ENCODE measurements around the gene DLG1. TPM values are rescaled to one million over a fixed set of nuclear protein-coding genes. Genes with fewer than 3 reads are reported as not detected.
"Not testable (repeated sequence)": the region's sequence is repeated elsewhere in the genome, so short reads cannot be mapped to it uniquely, and the experiment has no call there.

DLG1 gene
- polyA plus RNA-seq, 4 donors: 77.6 to 89.6 (median 84.2) TPM

DNA sequence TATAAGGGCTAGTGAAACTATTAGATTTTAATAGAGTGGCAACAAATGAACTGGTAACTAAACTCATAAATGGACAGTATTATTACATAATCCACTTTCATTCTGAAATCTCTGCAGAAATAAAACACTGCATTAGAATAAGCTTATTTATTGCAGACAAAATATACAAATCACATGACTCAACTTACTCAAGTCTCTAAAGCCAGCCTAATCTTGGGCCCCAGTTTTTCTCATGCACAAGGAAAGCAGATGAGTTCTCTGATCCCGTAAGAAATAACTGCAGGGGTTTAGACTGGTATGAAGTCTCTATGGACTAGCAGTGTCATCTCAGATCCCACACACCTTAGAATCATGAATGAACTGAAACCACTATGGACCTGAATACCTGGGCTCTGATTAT is 5.8 kb downstream of the DLG1 start:
- no peak for DNase-seq (ENCODE audit: low read depth in 4 of 4, low spot score in 2 of 4)

DNA sequence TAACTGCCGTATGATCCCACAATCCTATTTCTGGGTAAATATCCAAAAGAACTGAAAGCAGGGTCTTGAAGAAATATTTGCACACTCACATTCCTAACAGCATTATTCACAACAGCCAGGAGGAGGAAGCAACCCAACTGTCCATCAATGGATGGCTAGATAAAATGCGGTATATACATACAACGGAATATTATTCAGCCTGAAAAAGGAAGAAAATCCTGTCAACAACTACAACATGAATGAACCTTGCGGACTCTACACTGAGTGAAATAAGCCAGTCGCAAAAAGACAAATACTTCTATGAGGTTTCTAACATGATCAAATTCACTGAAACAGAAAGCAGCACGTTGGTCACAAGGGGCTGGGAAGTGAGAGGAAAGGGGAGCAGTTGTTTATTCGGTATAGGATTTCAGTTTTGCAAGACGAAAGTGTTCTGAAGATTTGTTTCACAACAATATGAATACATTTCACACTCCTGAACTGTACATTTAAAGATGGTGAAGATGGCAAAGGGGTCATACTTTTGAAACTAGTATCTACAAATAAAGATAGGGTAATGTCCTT is 6.2 kb downstream of the DLG1 start:
- DNase-seq (ENCODE audit: low read depth in 4 of 4, low spot score in 2 of 4): no peak

DNA sequence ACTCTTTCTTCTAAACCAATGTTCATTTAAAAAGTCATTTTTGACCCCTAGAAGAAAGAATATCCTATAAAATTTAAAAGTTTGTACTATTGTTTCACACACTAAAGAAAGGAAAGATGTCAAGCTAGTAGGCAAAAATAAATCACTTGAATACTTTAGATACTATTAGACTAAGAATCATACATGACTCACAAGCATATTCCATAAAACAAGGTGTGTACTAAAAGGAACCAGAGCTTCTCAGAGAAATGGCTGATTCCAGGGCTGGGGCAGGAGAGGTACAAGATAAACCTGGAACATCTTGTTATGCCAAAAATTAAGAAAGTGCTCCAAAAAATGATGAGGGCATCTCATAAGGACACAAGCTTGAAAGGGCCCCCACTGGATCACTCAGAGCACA is 8.7 kb downstream of the DLG1 start:
- no peak for DNase-seq (ENCODE audit: low read depth in 4 of 4, low spot score in 2 of 4)

DNA sequence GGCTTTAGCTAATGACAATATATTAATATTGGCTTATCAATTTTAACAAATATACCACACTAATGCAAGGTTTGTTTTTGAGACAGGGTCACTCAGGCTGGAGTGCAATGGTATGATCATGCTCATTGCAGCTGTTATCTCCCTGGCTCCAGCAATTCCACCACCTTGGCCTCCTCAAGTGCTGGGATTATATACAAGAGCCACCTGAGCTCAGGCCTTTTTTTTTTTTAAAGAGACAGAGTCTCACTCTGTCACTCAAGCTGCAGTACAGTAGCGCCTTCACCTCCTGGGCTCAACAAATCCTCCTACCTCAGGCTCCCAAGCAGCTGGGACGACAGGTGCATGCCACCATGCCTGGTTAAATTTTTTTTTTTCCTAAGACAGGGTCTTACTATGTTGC is 11.7 kb downstream of the DLG1 start:
- no peak for DNase-seq (ENCODE audit: low read depth in 4 of 4, low spot score in 2 of 4)

DNA sequence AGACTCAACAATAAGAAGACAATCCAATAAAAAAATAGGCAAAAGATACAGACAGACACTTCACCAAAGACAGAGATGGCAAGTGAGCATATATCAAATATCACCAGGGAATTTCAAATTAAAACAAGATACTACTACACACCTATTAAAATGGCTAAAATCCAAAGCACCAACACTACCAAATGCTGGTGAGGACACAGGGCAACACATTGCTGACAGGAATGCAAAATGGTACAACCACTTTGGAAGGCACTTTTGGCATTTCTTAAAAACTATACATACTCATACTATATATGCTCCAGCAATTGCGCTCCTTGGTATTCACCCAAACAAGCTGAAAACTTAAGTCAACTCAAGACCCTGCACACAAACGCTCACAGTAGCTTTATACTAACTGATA is 12.9 kb downstream of the DLG1 start:
- no peak for DNase-seq (ENCODE audit: low read depth in 4 of 4, low spot score in 2 of 4)

DNA sequence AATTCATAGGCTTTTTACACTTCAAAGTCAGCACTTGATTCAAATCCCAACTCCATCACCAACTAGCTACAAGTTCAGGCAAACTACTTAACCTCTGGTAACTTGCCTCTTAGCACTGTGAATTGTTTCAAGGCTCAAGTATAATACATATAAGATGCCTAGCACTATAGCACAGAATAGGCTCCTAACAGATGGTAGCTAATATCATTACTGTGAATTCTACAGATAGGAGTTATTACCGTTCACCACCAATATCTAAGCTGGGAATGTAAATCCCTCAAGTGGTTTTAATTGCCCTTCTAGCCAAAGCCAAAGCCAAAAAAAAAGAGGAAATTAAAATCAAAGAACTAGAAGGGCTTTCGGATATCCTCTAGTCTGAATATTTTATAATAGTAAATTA is 15.4 kb downstream of the DLG1 start:
- DNase-seq (ENCODE audit: low read depth in 4 of 4, low spot score in 2 of 4): no peak

DNA sequence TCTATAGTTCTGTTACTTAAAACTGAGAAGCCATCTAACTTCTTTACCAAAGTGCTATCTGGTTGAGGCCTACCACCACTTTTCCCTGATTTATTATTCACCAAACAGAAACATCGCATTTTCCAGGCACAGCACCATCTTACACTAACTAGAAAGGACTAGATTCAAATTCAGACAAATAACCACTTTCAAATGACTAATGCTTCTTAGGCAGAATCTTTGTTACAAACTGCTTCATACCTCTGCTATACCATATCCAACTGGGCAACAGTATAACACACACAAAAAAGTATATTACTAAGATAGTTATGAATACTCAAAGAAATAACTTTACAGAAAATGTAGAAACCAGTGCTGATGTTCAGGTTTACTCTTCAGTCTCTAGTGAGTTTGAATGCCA is 16.6 kb downstream of the DLG1 start:
- DNase-seq (ENCODE audit: low read depth in 4 of 4, low spot score in 2 of 4): no peak

DNA sequence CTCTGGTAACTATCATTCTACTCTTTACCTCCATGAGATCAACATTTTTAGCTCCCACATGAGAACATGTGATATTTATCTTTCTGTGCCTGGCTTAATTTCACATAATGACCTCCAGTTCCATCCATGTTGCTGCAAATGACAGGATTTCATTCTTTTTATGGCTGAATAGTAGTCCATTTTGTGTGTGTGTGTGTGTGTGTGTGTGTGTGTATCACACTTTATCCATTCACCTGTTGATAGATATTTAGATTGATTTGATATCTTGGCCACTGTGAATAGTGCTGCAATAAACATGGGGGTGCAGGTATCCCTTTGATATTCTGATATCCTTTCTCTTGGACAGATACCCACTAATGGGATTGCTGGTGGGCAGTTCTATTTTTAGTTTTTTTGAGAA is 18.3 kb downstream of the DLG1 start:
- DNase-seq (ENCODE audit: low read depth in 4 of 4, low spot score in 2 of 4): no peak

DNA sequence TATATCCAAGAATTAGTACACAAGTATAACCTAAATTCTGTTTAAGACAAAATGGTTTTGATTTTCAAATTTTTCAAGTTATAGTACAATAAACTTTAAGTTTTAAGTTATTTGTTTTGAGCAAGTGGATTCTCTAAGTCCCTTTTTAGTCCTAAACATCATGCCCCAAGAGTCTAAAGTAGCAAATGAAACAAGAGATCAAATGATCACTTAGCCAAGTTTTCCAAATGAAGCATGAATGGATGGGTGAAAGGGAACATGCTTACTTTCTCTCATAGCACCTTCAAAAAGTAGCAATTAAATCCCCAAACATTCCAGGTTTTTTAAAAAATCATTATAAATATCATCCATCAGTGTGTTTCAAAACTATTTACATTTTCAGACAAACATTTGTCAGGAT is 19.5 kb downstream of the DLG1 start:
- no peak for DNase-seq (ENCODE audit: low read depth in 4 of 4, low spot score in 2 of 4)

DNA sequence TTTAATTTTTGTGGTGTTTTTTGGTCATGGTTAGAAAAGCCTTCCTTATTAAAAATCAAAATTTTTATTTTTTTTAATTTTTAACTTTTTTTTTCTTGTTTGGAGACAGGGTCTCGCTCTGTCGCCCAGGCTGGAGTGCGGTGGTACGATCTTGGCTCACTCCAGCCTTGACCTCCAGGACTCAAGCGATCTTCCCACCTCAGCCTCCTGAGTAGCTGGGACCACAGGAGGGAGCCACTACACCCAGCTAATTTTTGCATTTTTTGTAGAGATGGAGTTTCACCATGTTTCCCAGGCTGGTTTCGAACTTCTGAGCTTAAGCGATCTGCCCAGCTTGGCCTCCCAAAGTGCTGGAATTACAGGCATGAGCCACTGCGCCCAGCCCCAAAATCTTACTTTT is 21.6 kb downstream of the DLG1 start:
- DNase-seq (ENCODE audit: low read depth in 4 of 4, low spot score in 2 of 4): not testable (repeated sequence)

DNA sequence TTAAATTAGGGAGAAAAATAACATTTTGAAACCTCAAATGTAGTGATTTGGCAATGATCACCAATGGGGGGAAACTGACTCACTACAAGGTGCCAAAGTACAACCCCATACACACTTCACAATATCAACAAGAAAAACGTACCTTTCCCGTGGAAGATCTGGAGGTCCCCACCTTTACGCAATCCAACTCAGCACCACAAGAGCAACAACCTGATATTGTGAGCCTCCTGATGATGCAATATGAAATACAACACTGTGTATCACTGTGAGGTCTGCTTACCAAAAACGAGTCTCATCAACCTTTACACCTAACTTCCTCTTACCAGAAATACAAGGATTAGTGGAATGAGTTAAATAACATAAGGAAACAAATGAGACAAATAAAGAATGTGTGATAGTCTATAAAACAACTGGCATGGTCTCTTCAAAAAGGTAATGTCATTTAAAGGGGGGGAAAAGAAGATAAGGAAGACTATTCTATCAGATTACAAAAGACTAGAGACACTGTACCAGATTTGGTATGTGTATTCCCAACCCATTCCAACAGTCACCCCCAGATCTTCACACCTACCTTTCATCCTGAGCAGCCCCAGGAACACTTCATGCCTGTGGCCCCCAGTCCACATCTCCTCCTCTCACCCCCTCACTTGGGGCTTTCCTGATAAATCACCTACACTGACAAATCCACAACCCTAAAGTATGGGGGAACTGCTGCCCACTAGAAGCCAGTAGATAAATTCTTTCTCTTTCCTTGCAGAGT is 27.7 kb downstream of the DLG1 start:
- DNase-seq (ENCODE audit: low read depth in 4 of 4, low spot score in 2 of 4): no peak

DNA sequence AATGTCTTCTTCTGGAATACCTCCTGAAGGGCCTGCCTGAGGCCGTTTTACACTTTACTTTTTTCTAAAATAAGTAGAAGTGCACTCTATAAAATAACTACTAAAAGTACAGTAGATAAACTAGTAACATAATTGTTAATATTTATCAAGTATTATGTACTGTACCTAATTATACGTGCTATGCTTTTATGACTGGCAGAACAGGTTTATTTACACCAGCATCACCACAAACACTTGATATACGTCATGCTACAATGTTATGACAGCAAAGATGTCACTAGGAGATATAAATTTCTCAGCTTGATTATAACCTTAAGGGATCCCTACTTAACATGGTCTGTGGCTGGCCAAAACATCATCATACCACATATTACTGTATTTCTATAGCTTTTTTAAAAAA is 29.4 kb downstream of the DLG1 start:
- no peak for DNase-seq (ENCODE audit: low read depth in 4 of 4, low spot score in 2 of 4)

DNA sequence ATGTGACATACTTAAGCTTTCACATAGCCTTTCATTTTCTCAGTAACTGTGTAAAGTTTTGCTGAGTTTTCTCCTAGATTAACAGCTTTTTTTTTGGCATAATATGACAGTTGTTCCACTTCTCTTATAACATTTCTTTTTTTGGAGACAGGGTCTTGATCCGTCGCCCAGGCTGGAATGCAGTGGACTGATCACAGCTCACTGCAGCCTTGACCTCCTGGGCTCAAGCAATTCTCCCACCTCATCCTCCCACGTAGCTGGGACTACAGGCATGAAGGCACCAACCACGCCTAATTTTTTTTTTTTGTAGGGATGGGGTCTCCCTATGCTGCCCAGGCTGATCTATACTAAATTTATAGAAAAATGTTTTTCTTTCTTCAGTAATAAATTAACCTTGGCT is 30.1 kb downstream of the DLG1 start:
- DNase-seq (ENCODE audit: low read depth in 4 of 4, low spot score in 2 of 4): no peak

DNA sequence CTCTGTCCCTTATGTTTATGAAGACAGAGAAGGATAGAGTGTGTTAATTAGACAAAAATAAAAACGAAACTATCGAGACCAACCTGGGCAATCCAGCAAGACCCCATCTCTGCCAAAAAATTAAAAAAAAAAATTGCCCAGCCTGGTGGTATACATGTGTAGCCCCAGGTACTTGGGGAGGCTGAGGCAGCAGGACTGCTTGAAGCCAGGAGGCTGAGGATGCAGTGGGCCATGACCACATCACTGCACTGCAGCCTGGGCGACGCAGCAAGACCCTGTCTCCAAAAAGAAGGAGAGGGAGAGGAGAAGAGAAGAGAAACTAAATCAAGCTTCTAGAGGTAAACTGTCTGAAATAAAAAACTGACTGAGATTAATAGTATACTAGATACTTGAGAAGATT is 32.1 kb downstream of the DLG1 start:
- DNase-seq (ENCODE audit: low read depth in 4 of 4, low spot score in 2 of 4): no peak

DNA sequence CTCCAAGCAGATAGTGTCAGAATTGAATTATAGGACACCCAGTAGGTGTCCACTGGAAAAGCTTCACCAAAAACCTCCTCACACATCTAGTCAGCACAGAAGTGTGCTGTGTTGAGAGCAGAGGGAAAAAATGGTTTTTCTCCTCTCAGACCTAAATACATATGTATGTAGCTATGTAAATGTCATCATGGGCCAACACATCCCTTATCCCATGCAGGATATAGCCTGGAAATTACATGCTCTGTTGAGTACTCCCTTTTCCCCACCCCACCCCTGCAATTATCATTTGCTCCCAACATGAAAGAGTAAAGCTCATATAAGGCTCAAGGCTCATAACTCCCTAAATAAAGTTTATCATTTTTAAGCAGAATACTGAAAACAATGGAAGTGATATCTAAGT is 35.7 kb downstream of the DLG1 start:
- no peak for DNase-seq (ENCODE audit: low read depth in 4 of 4, low spot score in 2 of 4)

DNA sequence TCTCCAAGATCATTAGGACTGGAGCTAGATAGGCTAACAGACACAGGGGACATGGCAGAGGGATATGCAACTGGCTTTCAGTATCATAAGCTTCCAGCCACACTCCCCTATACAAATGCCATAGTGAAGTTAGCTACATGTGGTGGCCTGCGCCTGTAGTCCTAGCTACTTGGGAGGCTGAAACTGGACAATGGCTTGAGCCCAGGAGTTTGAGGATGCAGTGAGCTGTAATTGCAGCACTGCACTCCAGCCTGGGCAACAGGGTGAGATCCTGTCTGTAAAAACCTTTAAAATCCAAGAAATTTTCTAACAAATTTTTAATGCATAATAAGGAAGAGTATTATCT is 37.3 kb downstream of the DLG1 start:
- no peak for DNase-seq (ENCODE audit: low read depth in 4 of 4, low spot score in 2 of 4)

DNA sequence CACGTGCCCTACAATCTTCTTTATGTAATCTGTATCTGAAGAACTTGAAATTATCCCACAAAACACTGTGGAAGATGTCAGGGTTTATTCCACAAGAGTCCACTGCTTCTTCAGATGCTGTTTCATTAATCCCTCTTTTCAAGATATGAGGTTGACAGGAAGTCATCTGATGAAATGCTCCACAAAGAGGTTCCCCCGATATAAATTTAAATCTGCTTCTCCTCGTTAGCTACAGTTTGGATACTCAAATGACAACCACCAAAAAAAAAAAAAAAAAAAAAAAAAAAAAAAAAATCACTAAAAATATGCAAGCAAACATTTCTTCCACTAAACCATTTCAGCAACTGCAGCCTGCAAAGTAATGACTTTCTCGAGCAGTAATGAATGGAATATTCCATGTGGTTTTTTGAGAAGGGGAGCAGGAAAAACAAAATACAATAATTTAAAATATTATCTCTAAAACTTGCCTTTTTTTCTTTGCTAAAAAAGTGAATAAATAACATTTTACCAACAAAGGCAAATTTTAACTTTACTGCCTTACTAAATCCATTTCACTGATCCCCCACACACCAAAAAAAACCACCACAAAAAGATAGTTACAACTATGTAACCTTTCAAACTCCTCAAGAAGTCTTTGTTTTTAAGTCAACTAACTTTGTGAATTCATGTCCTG is 37.8 kb downstream of the DLG1 start:
- no peak for DNase-seq (ENCODE audit: low read depth in 4 of 4, low spot score in 2 of 4)

DNA sequence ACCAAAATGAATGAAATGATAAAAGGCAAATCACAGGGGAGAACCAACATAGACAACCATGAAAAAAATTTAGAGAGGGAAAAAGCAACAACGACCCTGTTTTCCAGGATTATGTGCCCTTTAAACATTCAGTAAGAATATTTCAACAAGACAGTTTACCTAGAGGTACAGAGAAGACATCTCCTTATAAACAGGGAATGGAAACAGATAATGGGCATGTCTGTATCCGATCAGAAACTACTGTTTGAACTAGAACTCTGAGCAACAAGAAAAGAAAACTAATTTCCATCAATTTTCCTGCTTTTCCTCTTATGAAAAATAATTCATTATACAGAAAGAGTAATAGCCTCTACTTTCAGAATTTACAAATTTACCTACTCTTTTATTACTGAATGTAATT is 39.3 kb downstream of the DLG1 start:
- DNase-seq (ENCODE audit: low read depth in 4 of 4, low spot score in 2 of 4): no peak

DNA sequence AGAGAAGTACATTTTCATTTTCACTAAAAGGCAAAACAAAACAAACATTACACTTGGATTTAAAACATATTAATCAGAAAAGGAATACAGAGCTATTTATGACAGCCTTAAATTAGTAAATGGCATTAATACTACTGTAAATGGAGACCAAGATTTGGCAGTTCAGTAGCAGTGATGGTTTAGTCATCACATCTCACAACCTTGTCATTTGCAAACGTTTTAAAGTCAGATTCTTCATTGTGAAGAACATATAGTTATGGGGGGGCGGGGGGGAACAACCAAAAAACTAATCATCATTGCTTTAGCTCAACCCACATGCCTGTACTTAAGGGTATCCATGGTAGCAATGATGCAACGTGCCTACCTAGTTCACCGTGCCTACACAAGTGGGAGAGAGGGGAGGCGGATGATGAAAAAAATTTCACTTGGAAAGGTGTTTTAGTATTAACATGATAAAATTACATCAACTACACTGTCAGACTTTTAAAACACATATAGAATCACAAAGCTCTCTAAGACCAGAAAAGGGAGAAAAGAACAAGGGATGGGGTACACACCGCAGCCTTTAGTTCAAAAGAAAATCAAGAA is 40.1 kb downstream of the DLG1 start:
- no peak for DNase-seq (ENCODE audit: low read depth in 4 of 4, low spot score in 2 of 4)

DNA sequence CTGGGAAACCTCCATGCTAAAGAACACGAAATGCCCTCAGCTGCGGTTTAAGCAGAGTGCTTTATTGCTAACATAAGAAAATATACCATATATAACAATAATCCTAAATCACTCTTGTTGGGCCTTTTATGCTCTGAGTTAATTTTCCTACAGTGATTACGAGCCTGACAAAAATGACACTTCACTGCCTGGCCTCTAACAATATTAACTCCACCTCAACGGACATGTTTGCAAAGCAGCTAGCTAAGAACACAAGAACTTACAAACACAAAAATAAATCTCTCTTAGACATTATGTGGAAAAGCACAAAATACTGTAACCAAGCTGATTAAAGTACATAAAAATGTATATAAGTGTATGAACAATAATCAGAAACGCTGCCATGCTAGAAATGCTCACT is 40.7 kb downstream of the DLG1 start:
- no peak for DNase-seq (ENCODE audit: low read depth in 4 of 4, low spot score in 2 of 4)

DNA sequence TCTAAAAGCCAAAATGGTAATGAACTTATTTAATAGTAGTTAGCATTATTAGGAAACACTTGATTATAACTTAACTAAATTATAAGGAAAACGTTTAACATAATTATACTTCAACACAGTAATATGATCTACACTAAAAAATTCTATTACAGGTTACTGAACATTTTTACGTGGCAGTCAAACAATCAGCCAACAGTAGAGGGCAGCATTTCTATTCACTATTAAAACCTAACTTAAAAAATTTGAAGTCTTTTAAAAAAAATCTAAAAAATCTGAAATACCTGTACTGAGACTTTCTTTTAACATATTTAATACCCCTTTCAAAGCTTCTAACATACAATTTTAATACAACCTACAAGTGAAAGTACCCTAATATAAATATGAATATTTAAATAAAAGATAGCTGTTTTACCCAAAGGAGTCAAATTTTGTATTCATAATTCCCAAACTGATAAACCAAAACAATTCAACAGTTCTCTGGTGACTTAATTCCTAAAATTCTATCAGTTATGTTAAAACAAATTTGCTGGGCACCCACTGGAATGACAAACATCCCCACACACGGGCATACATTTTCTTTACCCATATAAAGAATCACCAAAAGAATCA is 41.5 kb downstream of the DLG1 start:
- peak in 2 of 4 donors; percentile 13 to 43 for DNase-seq (ENCODE audit: low read depth in 4 of 4, low spot score in 2 of 4)

DNA sequence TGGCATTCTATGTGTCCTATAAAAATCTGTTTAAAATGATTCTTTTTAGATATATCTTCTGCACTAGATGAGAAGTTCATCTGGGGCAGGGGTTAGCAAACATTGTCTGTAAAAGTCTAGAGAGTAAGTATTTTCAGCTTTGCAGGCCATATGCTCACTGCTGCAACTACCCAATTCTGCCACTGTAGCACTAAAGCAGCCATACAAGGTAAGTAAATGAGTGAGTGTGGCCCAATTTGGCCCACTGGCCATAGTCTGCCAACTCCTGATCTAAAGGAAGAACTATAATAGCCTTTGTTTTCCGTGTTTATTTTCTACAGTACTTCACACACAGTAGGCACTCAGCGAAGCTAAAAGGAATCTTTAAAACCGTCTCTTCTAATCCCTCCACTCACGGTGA is 42.3 kb downstream of the DLG1 start:
- DNase-seq (ENCODE audit: low read depth in 4 of 4, low spot score in 2 of 4): no peak
